Prostate gland (tissue), 2 donors: ENCODE measurements around the gene SGF29.

Experiments
- POLR2A ChIP-seq: fragments of 450-650 bp; IDR thresholded peaks from one replicate; pipeline ENCODE4 v1.6.1; 2016; ENCODE audit warnings: antibody characterized with exemption, mild to moderate bottlenecking
- POLR2AphosphoS5 ChIP-seq: sonication (generic); formaldehyde crosslinking; IDR thresholded peaks from one replicate; pipeline ENCODE4 v1.6.1; 2017; ENCODE audit warnings: antibody characterized with exemption
- TF ChIP-seq, protein P1 (sequence below), 4 experiments: fragments of 200-600 bp in 2 of 4; fragments of 450-650 bp in 2 of 4; sonication (generic) in 2 of 4; IDR thresholded peaks; 1 replicate in 3 of 4; 2 replicates in 1 of 4; pipeline ENCODE4 v1.5.1; 2016 to 2019; ENCODE audit warnings: antibody characterized with exemption in 4 of 4, mild to moderate bottlenecking in 2 of 4, moderate library complexity in 2 of 4

DNA sequence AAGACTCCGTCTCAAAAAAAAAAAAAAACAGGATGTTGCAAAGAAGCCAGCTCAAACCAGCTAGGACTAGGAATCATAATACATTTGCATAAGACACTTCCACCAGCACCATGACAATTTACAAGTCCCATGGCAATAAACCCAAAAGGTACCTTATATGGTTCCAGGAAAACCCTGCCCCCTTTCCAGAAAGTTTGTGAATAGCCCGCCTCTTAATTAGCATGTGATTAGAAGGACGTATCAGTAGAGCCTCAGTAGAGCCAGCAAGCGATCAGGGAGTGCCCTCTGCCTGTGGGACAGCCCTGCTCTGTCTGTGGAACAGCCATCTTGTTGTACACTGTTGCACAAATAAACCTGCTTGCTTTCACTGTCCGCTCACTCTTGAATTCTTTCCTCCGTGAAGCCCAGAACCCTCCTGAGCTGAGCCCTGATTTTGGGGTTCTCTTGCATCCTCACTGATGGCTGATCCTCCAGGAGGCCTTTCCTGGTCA is 29.0 kb upstream of the SGF29 start:
- TF ChIP-seq POLR2AphosphoS5 (no peak), POLR2A (no peak)
- TF ChIP-seq, protein P1, sequence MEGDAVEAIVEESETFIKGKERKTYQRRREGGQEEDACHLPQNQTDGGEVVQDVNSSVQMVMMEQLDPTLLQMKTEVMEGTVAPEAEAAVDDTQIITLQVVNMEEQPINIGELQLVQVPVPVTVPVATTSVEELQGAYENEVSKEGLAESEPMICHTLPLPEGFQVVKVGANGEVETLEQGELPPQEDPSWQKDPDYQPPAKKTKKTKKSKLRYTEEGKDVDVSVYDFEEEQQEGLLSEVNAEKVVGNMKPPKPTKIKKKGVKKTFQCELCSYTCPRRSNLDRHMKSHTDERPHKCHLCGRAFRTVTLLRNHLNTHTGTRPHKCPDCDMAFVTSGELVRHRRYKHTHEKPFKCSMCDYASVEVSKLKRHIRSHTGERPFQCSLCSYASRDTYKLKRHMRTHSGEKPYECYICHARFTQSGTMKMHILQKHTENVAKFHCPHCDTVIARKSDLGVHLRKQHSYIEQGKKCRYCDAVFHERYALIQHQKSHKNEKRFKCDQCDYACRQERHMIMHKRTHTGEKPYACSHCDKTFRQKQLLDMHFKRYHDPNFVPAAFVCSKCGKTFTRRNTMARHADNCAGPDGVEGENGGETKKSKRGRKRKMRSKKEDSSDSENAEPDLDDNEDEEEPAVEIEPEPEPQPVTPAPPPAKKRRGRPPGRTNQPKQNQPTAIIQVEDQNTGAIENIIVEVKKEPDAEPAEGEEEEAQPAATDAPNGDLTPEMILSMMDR (IDR thresholded peaks at IDR 0.05): no peak
